ENCODE results near the gene ABCC6.

DNA sequence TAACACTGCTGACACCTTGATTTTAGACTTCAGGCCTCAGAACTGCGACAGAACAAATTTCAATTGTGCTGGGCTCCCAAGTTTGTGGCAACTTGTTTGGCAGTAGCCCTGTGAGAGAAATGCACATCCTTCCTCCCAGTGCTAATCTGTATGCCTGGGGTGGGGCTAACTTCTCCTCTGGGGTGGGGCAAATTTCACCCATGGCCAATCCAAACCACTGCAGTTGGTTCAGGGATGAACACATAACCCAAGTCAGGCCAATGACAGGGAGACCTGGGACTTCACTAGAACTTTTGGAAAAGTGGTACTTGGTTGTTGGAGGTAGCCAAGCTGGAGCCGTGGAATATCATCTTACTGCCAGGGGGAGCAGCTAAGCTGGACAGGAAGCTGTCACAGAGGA, 56.3 kb downstream of the ABCC6 start:
- TF ChIP-seq, protein P1, sequence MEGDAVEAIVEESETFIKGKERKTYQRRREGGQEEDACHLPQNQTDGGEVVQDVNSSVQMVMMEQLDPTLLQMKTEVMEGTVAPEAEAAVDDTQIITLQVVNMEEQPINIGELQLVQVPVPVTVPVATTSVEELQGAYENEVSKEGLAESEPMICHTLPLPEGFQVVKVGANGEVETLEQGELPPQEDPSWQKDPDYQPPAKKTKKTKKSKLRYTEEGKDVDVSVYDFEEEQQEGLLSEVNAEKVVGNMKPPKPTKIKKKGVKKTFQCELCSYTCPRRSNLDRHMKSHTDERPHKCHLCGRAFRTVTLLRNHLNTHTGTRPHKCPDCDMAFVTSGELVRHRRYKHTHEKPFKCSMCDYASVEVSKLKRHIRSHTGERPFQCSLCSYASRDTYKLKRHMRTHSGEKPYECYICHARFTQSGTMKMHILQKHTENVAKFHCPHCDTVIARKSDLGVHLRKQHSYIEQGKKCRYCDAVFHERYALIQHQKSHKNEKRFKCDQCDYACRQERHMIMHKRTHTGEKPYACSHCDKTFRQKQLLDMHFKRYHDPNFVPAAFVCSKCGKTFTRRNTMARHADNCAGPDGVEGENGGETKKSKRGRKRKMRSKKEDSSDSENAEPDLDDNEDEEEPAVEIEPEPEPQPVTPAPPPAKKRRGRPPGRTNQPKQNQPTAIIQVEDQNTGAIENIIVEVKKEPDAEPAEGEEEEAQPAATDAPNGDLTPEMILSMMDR (tag by site-specific recombination; IDR thresholded peaks at IDR 0.05) = no peak
- TF ChIP-seq ZNF266 (tag by site-specific recombination; IDR thresholded peaks at IDR 0.05; ENCODE audit: low read depth) (no peak), ZNF514 (tag by site-specific recombination; IDR thresholded peaks at IDR 0.05) (no peak), TCF7L2 (IDR thresholded peaks at IDR 0.05; ENCODE audit: borderline replicate concordance, low read depth, low read length) (no peak), BCL11B (tag by site-specific recombination; IDR thresholded peaks at IDR 0.05; ENCODE audit: low read depth) (no peak), ZNF544 (tag by site-specific recombination; IDR thresholded peaks at IDR 0.05) (no peak), ZNF660 (tag by site-specific recombination; IDR thresholded peaks at IDR 0.05) (no peak)
- TF ChIP-seq, protein P2, sequence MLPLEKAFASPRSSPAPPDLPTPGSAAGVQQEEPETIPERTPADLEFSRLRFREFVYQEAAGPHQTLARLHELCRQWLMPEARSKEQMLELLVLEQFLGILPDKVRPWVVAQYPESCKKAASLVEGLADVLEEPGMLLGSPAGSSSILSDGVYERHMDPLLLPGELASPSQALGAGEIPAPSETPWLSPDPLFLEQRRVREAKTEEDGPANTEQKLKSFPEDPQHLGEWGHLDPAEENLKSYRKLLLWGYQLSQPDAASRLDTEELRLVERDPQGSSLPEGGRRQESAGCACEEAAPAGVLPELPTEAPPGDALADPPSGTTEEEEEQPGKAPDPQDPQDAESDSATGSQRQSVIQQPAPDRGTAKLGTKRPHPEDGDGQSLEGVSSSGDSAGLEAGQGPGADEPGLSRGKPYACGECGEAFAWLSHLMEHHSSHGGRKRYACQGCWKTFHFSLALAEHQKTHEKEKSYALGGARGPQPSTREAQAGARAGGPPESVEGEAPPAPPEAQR (tag by site-specific recombination; IDR thresholded peaks at IDR 0.05) = no peak
